ENCODE results near the gene ATP11A.

DNA sequence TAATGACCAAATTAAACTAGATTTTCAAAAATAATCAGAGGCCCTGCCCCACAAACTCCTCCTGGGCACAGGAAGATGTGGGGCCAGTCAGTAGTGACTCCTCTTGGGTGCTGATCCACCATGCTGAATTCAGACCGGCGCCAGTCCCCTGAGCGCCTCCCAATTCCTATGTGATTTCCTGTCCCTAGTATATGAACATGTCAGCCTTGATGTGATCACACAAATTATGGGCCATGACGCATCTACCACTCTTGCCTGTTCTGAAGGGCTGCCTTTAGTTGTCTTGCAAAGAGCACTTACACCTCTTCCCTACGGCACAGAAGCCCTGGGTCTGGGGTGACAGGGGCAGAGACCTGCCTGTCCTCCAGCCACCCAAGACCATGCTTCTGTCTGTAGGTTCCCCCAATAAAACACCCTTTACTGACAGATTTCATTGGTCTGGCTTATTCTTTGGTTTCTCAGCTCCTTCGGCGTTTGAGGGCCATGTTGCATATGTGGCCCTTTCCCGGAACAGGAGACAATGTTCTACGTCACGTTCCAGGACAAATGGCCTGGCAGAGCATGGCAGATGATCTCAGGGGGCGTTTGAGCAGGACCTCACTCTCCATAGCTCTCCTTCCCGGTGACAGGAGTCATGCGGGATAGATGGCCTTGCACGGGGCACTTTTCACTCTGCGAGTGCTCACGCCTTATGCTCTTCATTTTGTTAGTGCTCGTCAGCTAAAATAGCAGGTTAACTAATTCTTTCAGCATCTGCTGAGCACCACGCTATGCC is 5.6 kb upstream of the ATP11A start:
- TF ChIP-seq, protein P1, sequence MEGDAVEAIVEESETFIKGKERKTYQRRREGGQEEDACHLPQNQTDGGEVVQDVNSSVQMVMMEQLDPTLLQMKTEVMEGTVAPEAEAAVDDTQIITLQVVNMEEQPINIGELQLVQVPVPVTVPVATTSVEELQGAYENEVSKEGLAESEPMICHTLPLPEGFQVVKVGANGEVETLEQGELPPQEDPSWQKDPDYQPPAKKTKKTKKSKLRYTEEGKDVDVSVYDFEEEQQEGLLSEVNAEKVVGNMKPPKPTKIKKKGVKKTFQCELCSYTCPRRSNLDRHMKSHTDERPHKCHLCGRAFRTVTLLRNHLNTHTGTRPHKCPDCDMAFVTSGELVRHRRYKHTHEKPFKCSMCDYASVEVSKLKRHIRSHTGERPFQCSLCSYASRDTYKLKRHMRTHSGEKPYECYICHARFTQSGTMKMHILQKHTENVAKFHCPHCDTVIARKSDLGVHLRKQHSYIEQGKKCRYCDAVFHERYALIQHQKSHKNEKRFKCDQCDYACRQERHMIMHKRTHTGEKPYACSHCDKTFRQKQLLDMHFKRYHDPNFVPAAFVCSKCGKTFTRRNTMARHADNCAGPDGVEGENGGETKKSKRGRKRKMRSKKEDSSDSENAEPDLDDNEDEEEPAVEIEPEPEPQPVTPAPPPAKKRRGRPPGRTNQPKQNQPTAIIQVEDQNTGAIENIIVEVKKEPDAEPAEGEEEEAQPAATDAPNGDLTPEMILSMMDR (IDR thresholded peaks at IDR 0.05): no peak
- no peak for TF ChIP-seq POLR2AphosphoS5 (IDR thresholded peaks at IDR 0.05)

Measured in sigmoid colon (tissue), 4 donors.